ENCODE data around the gene HCN4.

DNA sequence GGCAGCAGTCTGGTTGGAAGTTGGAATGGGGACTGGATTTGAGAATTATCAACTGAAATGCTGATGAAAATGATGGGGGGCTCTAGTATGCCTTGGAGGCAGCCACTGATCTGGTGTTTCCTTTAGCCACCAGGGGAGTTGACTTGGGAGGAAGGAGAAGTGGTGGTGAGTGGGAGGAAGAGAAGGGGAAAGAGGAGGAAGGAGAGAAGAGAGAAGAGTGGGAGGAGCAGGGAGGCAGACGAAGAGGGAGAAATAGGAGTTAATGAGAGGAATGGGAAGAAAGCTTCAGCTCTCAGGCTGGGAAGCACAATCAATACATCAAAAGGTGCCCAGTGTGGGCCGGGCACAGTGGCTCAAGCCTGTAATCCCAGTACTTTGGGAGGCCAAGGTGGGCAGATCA is 23.3 kb upstream of the HCN4 start:
- TF ChIP-seq POLR2A (IDR thresholded peaks at IDR 0.05): no peak
- TF ChIP-seq, protein P1, sequence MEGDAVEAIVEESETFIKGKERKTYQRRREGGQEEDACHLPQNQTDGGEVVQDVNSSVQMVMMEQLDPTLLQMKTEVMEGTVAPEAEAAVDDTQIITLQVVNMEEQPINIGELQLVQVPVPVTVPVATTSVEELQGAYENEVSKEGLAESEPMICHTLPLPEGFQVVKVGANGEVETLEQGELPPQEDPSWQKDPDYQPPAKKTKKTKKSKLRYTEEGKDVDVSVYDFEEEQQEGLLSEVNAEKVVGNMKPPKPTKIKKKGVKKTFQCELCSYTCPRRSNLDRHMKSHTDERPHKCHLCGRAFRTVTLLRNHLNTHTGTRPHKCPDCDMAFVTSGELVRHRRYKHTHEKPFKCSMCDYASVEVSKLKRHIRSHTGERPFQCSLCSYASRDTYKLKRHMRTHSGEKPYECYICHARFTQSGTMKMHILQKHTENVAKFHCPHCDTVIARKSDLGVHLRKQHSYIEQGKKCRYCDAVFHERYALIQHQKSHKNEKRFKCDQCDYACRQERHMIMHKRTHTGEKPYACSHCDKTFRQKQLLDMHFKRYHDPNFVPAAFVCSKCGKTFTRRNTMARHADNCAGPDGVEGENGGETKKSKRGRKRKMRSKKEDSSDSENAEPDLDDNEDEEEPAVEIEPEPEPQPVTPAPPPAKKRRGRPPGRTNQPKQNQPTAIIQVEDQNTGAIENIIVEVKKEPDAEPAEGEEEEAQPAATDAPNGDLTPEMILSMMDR (IDR thresholded peaks at IDR 0.05): no peak

Measured in thyroid gland (tissue), 4 donors.